Caco-2 (cell line): ENCODE data around the gene GPC6. TPM values are rescaled to one million over a fixed set of nuclear protein-coding genes. Genes with fewer than 3 reads are reported as not detected.

Experiments used
- BruUV-seq: library from RNA; stranded (reverse); fragments of 400-500 nt; replicated peaks from 2 replicates; lab custom pipeline; 2021; lab: Mats Ljungman, UMichigan
- CTCF ChIA-PET: fragments of 300-600 bp; sonication (Branson Sonifier 250); formaldehyde crosslinking; loops from one replicate; lab custom pipeline; 2022; ENCODE audit warnings: antibody characterized with exemption; lab: Charles Lee
- POLR2A ChIA-PET: fragments of 300-600 bp; sonication (Branson Sonifier 250); formaldehyde crosslinking; loops from one replicate; lab custom pipeline; 2022; ENCODE audit warnings: antibody characterized with exemption; lab: Charles Lee
- DNase-seq, 2 experiments: peaks; one replicate each; pipeline versions ENCODE4 v3.0.0 to v3.0.0-alpha.2; 2020 to 2022
- H3K27me3 ChIP-seq: replicated peaks from 2 replicates; pipeline ENCODE4 v1.6.0; 2011; ENCODE audit warnings: low read length; ENCODE audit not compliant: control insufficient read depth, insufficient read depth
- H3K36me3 ChIP-seq: 2 replicates; pipeline ENCODE4 v1.5.1; 2011; ENCODE audit warnings: low read length; ENCODE audit not compliant: control insufficient read depth, insufficient read depth
- H3K4me1 ChIP-seq: fragments of 250-450 bp; sonication (Bioruptor Pico); 2 replicates; pipeline ENCODE4 v1.5.1; 2020; ENCODE audit warnings: mild to moderate bottlenecking
- H3K4me3 ChIP-seq: 2 replicates; pipeline ENCODE4 v1.5.1; 2011; ENCODE audit warnings: low read depth, mild to moderate bottlenecking, control low read depth, low read length
- H3K9me3 ChIP-seq: fragments of 250-450 bp; sonication (Bioruptor Pico); 2 replicates; pipeline ENCODE4 v1.5.1; 2020; ENCODE audit warnings: mild to moderate bottlenecking, moderate library complexity
- H3K27ac Mint-ChIP-seq: one replicate; pipeline ENCODE4 v1.8.0; 2022; ENCODE audit warnings: mixed read lengths; ENCODE audit not compliant: unreplicated experiment
- H3K27me3 Mint-ChIP-seq: one replicate; pipeline ENCODE4 v1.8.0; 2022; ENCODE audit warnings: mixed read lengths; ENCODE audit not compliant: insufficient read depth, unreplicated experiment
- H3K36me3 Mint-ChIP-seq: one replicate; pipeline ENCODE4 v1.8.0; 2022; ENCODE audit warnings: mild to moderate bottlenecking, mixed read lengths; ENCODE audit not compliant: insufficient read depth, unreplicated experiment
- H3K4me1 Mint-ChIP-seq: one replicate; pipeline ENCODE4 v1.8.0; 2022; ENCODE audit warnings: low read depth, mixed read lengths; ENCODE audit not compliant: unreplicated experiment
- H3K4me3 Mint-ChIP-seq: one replicate; pipeline ENCODE4 v1.8.0; 2022; ENCODE audit warnings: mild to moderate bottlenecking, moderate library complexity, mixed read lengths; ENCODE audit not compliant: unreplicated experiment
- H3K9me3 Mint-ChIP-seq: one replicate; pipeline ENCODE4 v1.8.0; 2022; ENCODE audit warnings: mixed read lengths; ENCODE audit not compliant: unreplicated experiment
- CTCF ChIP-seq, 2 experiments: fragments of 200-600 bp in 1 of 2; IDR thresholded peaks; 1 replicate in 1 of 2; 2 replicates in 1 of 2; pipeline versions ENCODE4 v1.5.1 to v1.8.0; 2011 to 2022; ENCODE audit warnings: antibody characterized with exemption in 1 of 2, control low read depth in 1 of 2, inconsistent platforms in 1 of 2, low read depth in 1 of 2, low read length in 1 of 2, mild to moderate bottlenecking in 1 of 2, moderate library complexity in 1 of 2; ENCODE audit not compliant: insufficient read depth in 1 of 2, severe bottlenecking in 1 of 2, unreplicated experiment in 1 of 2
- intact Hi-C: fragments of 100-400 bp; cut with micrococcal nuclease; formaldehyde crosslinking; loops from one replicate; pipeline ENCODE4 v1.10.0; 2022; ENCODE audit not compliant: unreplicated experiment
- total RNA-seq: library from RNA; stranded (reverse); gene quantifications from 2 replicates; pipeline ENCODE4 v1.2.3, GENCODE V29; 2022

The GPC6 gene
- total RNA-seq, 1 experiment from 2014 or later, result 0.16 TPM

- no peaks in the 10 kb centered on the region for H3K4me1 Mint-ChIP-seq
- intact Hi-C loops, result no loop called here
- H3K27me3 Mint-ChIP-seq, result no peaks in the 10 kb centered on the region
- Histone ChIP-seq H3K4me1 (no peaks in the 10 kb centered on the region), H3K9me3 (no peaks in the 10 kb centered on the region), H3K27me3 (no peaks in the 10 kb centered on the region), H3K36me3 (no peaks in the 10 kb centered on the region), H3K4me3 (no peak overlapping the region)
- no peak for TF ChIP-seq CTCF (IDR thresholded peaks at IDR 0.05; ENCODE audit: insufficient read depth in 1 of 2, low read depth in 1 of 2, low read length in 1 of 2, severe bottlenecking in 1 of 2, unreplicated experiment in 1 of 2)
- no peaks in the 10 kb centered on the region for H3K9me3 Mint-ChIP-seq
- no peak for DNase-seq
- BruUV-seq, result no TSS peak
- POLR2A ChIA-PET, result no interaction called here
- H3K4me3 Mint-ChIP-seq, result no peak overlapping the region
- H3K27ac Mint-ChIP-seq, result no peak overlapping the region
- H3K36me3 Mint-ChIP-seq, result no peaks in the 10 kb centered on the region
- CTCF ChIA-PET, result no interaction called here
Observed at GRCh38 chr13:93361703-93362102, 135.1 kb downstream of the GPC6 start.

- no peak overlapping the region for H3K4me3 Mint-ChIP-seq
- DNase-seq, result no peak
- no peak overlapping the region for H3K27ac Mint-ChIP-seq
- intact Hi-C loops, result no loop called here
- Histone ChIP-seq H3K4me1 (no peaks in the 10 kb centered on the region), H3K4me3 (no peak overlapping the region), H3K9me3 (no peaks in the 10 kb centered on the region), H3K36me3 (no peaks in the 10 kb centered on the region), H3K27me3 (no peaks in the 10 kb centered on the region)
- POLR2A ChIA-PET, result no interaction called here
- H3K27me3 Mint-ChIP-seq, result no peaks in the 10 kb centered on the region
- TF ChIP-seq CTCF (IDR thresholded peaks at IDR 0.05; ENCODE audit: insufficient read depth in 1 of 2, low read depth in 1 of 2, low read length in 1 of 2, severe bottlenecking in 1 of 2, unreplicated experiment in 1 of 2), result no peak
- H3K36me3 Mint-ChIP-seq, result no peaks in the 10 kb centered on the region
- H3K9me3 Mint-ChIP-seq, result no peaks in the 10 kb centered on the region
- no TSS peak for BruUV-seq
- CTCF ChIA-PET, result no interaction called here
- H3K4me1 Mint-ChIP-seq, result no peaks in the 10 kb centered on the region
Observed at GRCh38 chr13:93364166-93364565, 137.6 kb downstream of the GPC6 start.

- Histone ChIP-seq H3K9me3 (no peaks in the 10 kb centered on the region), H3K36me3 (no peaks in the 10 kb centered on the region), H3K27me3 (no peaks in the 10 kb centered on the region), H3K4me1 (no peaks in the 10 kb centered on the region), H3K4me3 (no peak overlapping the region)
- ChIA-PET POLR2A (no interaction called here), CTCF (no interaction called here)
- BruUV-seq, result no TSS peak
- no peak overlapping the region for H3K27ac Mint-ChIP-seq
- H3K4me1 Mint-ChIP-seq, result no peaks in the 10 kb centered on the region
- no peak for DNase-seq
- peaks cover 3% of the 10 kb centered on the region for H3K27me3 Mint-ChIP-seq
- no peak for TF ChIP-seq CTCF (IDR thresholded peaks at IDR 0.05; ENCODE audit: insufficient read depth in 1 of 2, low read depth in 1 of 2, low read length in 1 of 2, severe bottlenecking in 1 of 2, unreplicated experiment in 1 of 2)
- H3K36me3 Mint-ChIP-seq, result no peaks in the 10 kb centered on the region
- H3K4me3 Mint-ChIP-seq, result no peak overlapping the region
- no peaks in the 10 kb centered on the region for H3K9me3 Mint-ChIP-seq
- intact Hi-C loops, result no loop called here
Observed at GRCh38 chr13:93368296-93368695, 141.7 kb downstream of the GPC6 start.
